ENCODE measurements around the gene FBXO22. TPM values are rescaled to one million over a fixed set of nuclear protein-coding genes. Genes with fewer than 3 reads are reported as not detected.
A peak's percentile ranks its signal among the peaks of the same experiment; 100 is the strongest.
"Not testable (repeated sequence)": the region's sequence is repeated elsewhere in the genome, so short reads cannot be mapped to it uniquely, and the experiment has no call there.

FBXO22 gene
- total RNA-seq, 3 donors from 2014 or later (not counting 1 experiment from before 2014, with no cell fraction given) = 8.5 to 16.2 (median 11.8) TPM

DNA sequence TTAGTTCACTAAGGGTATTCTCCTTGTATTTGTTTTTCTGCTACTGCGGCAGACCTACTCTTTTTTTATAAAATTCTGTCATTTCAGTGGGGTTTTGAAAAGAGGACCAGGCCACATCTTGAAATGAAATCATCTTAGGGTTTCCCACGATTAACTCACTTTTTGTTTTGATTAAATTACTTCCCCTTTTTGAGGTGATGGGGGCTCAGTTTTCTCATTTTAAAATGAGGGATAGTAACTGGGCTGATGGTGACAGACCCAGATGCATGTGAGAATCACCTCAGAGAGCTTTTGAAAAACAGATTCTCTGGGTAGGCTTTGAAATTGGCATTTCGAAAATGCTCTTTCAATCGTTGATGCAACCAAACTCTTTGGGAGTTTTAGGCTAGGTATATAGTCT is 36.2 kb upstream of the FBXO22 start:
- Histone ChIP-seq H3K27me3 (ENCODE audit: control insufficient read depth, insufficient read depth, low read length) (no peaks in the 10 kb centered on the region), H3K9me3 (ENCODE audit: control insufficient read depth, insufficient read depth, low read length) (no peaks in the 10 kb centered on the region), H3K27ac (ENCODE audit: low read length) (peak overlapping the region; percentile 8), H3K4me1 (ENCODE audit: control insufficient read depth, insufficient read depth, low read length) (peaks cover 3% of the 10 kb centered on the region), H3K36me3 (ENCODE audit: control insufficient read depth, insufficient read depth, low read length) (peaks cover 20% of the 10 kb centered on the region), H3K4me3 (ENCODE audit: low read length) (no peak overlapping the region)
- DNase-seq = no peak
- Mint-ChIP-seq H3K27me3 (ENCODE audit: low read depth in 2 of 2) (no peaks in the 10 kb centered on the region), H3K36me3 (peaks cover 9% of the 10 kb centered on the region), H3K4me1 (peaks cover 44 to 52% of the 10 kb centered on the region in 2 donors), H3K9me3 (no peaks in the 10 kb centered on the region), H3K4me3 (no peak overlapping the region), H3K27ac (peak overlapping the region in 1 of 2 donors; percentile 43)
- WGBS (ENCODE audit: insufficient coverage) = 52% methylated on average over 4 of the region's 4 CpGs
- intact Hi-C loops (cut with micrococcal nuclease) = no loop called here
- no peak for ATAC-seq
- TF ChIP-seq, protein P1, sequence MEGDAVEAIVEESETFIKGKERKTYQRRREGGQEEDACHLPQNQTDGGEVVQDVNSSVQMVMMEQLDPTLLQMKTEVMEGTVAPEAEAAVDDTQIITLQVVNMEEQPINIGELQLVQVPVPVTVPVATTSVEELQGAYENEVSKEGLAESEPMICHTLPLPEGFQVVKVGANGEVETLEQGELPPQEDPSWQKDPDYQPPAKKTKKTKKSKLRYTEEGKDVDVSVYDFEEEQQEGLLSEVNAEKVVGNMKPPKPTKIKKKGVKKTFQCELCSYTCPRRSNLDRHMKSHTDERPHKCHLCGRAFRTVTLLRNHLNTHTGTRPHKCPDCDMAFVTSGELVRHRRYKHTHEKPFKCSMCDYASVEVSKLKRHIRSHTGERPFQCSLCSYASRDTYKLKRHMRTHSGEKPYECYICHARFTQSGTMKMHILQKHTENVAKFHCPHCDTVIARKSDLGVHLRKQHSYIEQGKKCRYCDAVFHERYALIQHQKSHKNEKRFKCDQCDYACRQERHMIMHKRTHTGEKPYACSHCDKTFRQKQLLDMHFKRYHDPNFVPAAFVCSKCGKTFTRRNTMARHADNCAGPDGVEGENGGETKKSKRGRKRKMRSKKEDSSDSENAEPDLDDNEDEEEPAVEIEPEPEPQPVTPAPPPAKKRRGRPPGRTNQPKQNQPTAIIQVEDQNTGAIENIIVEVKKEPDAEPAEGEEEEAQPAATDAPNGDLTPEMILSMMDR (IDR thresholded peaks at IDR 0.05) = no peak

- WGBS (ENCODE audit: insufficient coverage) = 93% methylated on average over 3 of the region's 3 CpGs
- Histone ChIP-seq H3K36me3 (ENCODE audit: control insufficient read depth, insufficient read depth, low read length) (peaks cover 19% of the 10 kb centered on the region), H3K4me1 (ENCODE audit: control insufficient read depth, insufficient read depth, low read length) (peaks cover 3% of the 10 kb centered on the region), H3K27me3 (ENCODE audit: control insufficient read depth, insufficient read depth, low read length) (no peaks in the 10 kb centered on the region), H3K9me3 (ENCODE audit: control insufficient read depth, insufficient read depth, low read length) (no peaks in the 10 kb centered on the region), H3K27ac (ENCODE audit: low read length) (no peak overlapping the region), H3K4me3 (ENCODE audit: low read length) (no peak overlapping the region)
- peaks cover 44 to 50% of the 10 kb centered on the region in 2 donors for H3K4me1 Mint-ChIP-seq
- no peaks in the 10 kb centered on the region for H3K9me3 Mint-ChIP-seq
- no peak overlapping the region for H3K4me3 Mint-ChIP-seq
- H3K36me3 Mint-ChIP-seq = peaks cover 9% of the 10 kb centered on the region
- H3K27ac Mint-ChIP-seq = no peak overlapping the region
- TF ChIP-seq, protein P1 (IDR thresholded peaks at IDR 0.05) = no peak
- intact Hi-C loops (cut with micrococcal nuclease) = no loop called here
- DNase-seq = no peak
- ATAC-seq = no peak
- no peaks in the 10 kb centered on the region for H3K27me3 Mint-ChIP-seq (ENCODE audit: low read depth in 2 of 2)
Observed at GRCh38 chr15:75868019-75868418, 35.7 kb upstream of the FBXO22 start.

- H3K27ac Mint-ChIP-seq = no peak overlapping the region
- H3K4me1 ChIP-seq (ENCODE audit: control insufficient read depth, insufficient read depth, low read length) = peaks cover 12% of the 10 kb centered on the region
- peaks cover 9% of the 10 kb centered on the region for H3K36me3 Mint-ChIP-seq
- H3K27me3 ChIP-seq (ENCODE audit: control insufficient read depth, insufficient read depth, low read length) = no peaks in the 10 kb centered on the region
- H3K27me3 Mint-ChIP-seq (ENCODE audit: low read depth in 2 of 2) = no peaks in the 10 kb centered on the region
- intact Hi-C loops (cut with micrococcal nuclease) = no loop called here
- no peak for DNase-seq
- no peak for ATAC-seq
- no peak overlapping the region for H3K27ac ChIP-seq (ENCODE audit: low read length)
- no peaks in the 10 kb centered on the region for H3K9me3 Mint-ChIP-seq
- TF ChIP-seq, protein P1 (IDR thresholded peaks at IDR 0.05) = no peak
- H3K36me3 ChIP-seq (ENCODE audit: control insufficient read depth, insufficient read depth, low read length) = peaks cover 23% of the 10 kb centered on the region
- H3K4me3 Mint-ChIP-seq = no peak overlapping the region
- no peak overlapping the region for H3K4me3 ChIP-seq (ENCODE audit: low read length)
- H3K4me1 Mint-ChIP-seq = peaks cover 51 to 53% of the 10 kb centered on the region in 2 donors
- no peaks in the 10 kb centered on the region for H3K9me3 ChIP-seq (ENCODE audit: control insufficient read depth, insufficient read depth, low read length)
Observed at GRCh38 chr15:75869446-75869845, 34.2 kb upstream of the FBXO22 start.

DNA sequence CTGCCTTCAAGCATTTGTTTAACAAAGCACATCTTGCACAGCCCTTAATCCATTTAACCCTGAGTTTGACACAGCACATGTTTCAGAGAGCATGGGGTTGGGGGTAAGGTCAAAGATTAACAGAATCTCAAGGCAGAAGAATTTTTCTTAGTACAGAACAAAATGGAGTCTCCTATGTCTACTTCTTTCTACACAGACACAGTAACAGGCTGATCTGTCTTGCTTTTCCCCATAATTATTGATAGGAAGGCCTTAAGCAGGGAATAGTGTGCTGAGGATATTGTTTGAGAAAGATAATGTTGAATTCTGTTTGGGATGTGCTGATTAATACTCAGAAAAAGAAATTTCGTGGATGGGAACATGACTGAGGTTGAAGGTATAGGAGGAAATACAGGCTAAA is 32.1 kb upstream of the FBXO22 start:
- peaks cover 34 to 35% of the 10 kb centered on the region in 2 donors for H3K4me1 Mint-ChIP-seq
- H3K4me3 Mint-ChIP-seq; ATAC-seq; H3K27ac Mint-ChIP-seq; DNase-seq; H3K27me3 ChIP-seq (ENCODE audit: control insufficient read depth, insufficient read depth, low read length); H3K9me3 Mint-ChIP-seq; H3K4me3 ChIP-seq (ENCODE audit: low read length); intact Hi-C loops (cut with micrococcal nuclease); H3K27ac ChIP-seq (ENCODE audit: low read length); H3K27me3 Mint-ChIP-seq (ENCODE audit: low read depth in 2 of 2); H3K36me3 Mint-ChIP-seq; H3K9me3 ChIP-seq (ENCODE audit: control insufficient read depth, insufficient read depth, low read length): not testable (repeated sequence)
- peaks cover 12% of the 10 kb centered on the region for H3K4me1 ChIP-seq (ENCODE audit: control insufficient read depth, insufficient read depth, low read length)
- 90% methylated on average over 1 of the region's 1 CpG for WGBS (ENCODE audit: insufficient coverage)
- H3K36me3 ChIP-seq (ENCODE audit: control insufficient read depth, insufficient read depth, low read length) = peaks cover 32% of the 10 kb centered on the region
